ENCODE measurements around the gene OR10G2.

DNA sequence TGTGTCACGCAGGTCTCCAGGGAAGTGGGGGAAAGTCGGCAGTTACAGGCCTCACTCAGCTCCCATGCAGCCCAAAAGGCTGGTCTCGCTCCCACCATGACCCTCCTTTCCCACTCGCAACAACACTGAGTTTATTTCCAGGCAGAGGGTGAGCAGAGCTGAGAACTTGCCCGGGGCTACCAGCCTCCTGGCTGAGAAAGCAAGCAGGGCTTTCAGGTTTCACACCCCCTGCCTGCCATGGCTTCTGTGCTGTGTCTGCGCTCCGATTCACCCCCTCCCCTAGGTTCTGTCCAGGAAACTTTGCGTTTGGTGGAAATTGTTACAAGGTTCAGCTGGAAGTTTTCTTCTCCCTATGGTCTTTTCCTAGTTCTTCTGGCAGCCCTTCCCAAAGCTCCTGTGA is 17.1 kb downstream of the OR10G2 start:
- TF ChIP-seq CTCF (IDR thresholded peaks at IDR 0.05; ENCODE audit: insufficient read depth, low read length) (no peak), GABPA (IDR thresholded peaks at IDR 0.05; ENCODE audit: low read depth) (no peak), POLR2AphosphoS5 (IDR thresholded peaks at IDR 0.05; ENCODE audit: low read depth) (no peak), SPI1 (IDR thresholded peaks at IDR 0.05; ENCODE audit: borderline replicate concordance, low read depth) (no peak)
- TF ChIP-seq, protein P1, sequence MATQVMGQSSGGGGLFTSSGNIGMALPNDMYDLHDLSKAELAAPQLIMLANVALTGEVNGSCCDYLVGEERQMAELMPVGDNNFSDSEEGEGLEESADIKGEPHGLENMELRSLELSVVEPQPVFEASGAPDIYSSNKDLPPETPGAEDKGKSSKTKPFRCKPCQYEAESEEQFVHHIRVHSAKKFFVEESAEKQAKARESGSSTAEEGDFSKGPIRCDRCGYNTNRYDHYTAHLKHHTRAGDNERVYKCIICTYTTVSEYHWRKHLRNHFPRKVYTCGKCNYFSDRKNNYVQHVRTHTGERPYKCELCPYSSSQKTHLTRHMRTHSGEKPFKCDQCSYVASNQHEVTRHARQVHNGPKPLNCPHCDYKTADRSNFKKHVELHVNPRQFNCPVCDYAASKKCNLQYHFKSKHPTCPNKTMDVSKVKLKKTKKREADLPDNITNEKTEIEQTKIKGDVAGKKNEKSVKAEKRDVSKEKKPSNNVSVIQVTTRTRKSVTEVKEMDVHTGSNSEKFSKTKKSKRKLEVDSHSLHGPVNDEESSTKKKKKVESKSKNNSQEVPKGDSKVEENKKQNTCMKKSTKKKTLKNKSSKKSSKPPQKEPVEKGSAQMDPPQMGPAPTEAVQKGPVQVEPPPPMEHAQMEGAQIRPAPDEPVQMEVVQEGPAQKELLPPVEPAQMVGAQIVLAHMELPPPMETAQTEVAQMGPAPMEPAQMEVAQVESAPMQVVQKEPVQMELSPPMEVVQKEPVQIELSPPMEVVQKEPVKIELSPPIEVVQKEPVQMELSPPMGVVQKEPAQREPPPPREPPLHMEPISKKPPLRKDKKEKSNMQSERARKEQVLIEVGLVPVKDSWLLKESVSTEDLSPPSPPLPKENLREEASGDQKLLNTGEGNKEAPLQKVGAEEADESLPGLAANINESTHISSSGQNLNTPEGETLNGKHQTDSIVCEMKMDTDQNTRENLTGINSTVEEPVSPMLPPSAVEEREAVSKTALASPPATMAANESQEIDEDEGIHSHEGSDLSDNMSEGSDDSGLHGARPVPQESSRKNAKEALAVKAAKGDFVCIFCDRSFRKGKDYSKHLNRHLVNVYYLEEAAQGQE (IDR thresholded peaks at IDR 0.05; ENCODE audit: insufficient replicate concordance, low read depth), result no peak
